H1 (cell line): ENCODE data around the gene ECEL1. TPM values are rescaled to one million over a fixed set of nuclear protein-coding genes. Genes with fewer than 3 reads are reported as not detected.

Experiments
- MAX ChIP-seq: IDR thresholded peaks from 2 replicates; pipeline ENCODE4 v1.6.1; 2012; ENCODE audit warnings: inconsistent platforms
- polyA plus RNA-seq, 7 experiments: library from polyadenylated mRNA; depleted of rRNA in 3 of 7; stranded (reverse) in 5 of 7; unstranded in 2 of 7; fragments of >200 nt in 5 of 7; fragments of 200-250 nt in 2 of 7; gene quantifications; 1 replicate in 5 of 7; 2 replicates in 1 of 7; 4 replicates in 1 of 7; pipeline versions ENCODE4 v1.2.1 to v1.2.3, GENCODE V29; 2011 to 2013; ENCODE audit warnings: missing spikeins in 2 of 7, mixed read lengths in 2 of 7
- total RNA-seq: library from RNA; stranded (reverse); fragmentation: NEBNext Ultra II Directional; extraction: Animal tissue kit (Norgen Biotek cat#: 25700); gene quantifications from 2 replicates; pipeline ENCODE4 v1.2.1, GENCODE V29; 2021

The ECEL1 gene
- total and polyA plus RNA-seq, 2 of the 8 experiments (the other 6 are each of a cell fraction or from before 2014, with no cell fraction given) = 7.7 to 20.2 TPM

DNA sequence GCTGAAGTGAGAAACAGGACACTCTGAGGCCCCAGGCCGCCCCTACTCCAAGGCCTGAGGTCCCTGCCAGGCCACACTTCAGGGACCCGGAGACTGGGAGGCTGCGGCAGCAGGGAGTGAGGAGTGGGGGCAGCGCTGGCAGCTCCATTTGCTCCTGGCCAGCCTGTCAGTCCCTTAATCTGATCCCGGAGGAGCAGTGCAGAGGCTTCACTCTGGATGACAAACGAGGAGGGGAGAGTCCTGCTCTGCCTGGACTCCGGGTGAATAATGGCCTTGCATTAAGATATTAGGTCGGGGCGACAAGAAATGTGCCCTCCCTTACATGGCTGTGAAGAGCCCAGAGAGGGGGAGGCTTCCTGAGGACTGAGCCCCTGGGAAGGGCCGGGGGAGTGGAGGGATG, 18.2 kb upstream of the ECEL1 start (continued):
- no peak for TF ChIP-seq MAX
